HG02885 (cell line): ENCODE data around the gene ATOH8.

Source experiments
- ATAC-seq: cut with Tn5 transposase; IDR thresholded peaks from one replicate; pipeline ENCODE4 v1.9.1; 2021; ENCODE audit warnings: mild to moderate bottlenecking; ENCODE audit not compliant: unreplicated experiment, poor library complexity

Gene ATOH8

DNA sequence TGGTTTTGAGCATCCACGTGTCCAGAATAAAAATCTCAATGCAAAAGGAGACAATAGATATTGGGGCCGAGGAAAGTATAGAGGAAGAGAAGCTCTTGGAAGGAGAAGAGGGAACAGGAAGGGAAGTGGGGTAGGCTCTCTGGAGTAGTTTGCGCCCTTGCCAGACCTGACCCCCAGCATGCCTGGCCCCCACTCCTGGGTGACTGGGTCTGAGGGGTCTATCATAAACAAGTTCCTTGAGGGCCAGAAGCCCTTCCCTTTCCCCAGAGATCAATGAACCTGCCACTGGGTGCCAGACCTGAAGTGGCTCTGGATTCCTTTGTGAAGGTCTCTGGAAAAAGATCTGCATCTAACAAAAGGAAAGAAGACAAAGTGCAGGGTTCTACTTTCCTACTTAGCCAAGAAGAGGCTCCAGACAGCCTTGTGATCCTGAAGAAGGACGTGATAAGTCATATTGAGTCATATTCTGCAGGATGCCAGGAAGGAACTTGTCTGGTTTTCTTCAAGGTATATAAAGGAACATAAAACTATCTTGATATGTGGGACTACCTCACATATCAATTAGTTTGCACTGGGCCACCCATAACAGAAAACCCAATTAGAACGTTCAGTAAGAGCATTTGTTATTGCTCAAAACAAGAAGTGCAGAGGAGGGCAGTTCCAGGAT is 18.7 kb upstream of the ATOH8 start:
- no peak for ATAC-seq

DNA sequence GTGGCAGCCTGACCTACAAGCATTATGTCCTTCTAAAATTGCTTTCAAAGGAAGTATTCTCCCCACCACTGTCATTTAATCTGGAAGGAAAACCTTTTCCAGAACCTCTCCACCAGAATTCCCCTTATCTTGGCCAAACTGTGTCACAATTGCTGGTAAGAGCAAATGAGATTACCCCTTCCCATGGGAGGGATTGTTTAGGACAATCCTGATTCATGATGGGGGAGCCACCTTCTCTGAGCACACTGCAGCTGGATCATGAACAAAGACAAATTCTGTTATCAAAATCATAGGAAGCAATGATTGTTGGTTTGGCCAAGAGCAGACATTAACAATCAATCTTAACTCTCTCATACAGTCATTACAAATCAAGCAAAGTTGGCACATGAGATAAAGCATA is 18.1 kb upstream of the ATOH8 start:
- ATAC-seq = no peak

DNA sequence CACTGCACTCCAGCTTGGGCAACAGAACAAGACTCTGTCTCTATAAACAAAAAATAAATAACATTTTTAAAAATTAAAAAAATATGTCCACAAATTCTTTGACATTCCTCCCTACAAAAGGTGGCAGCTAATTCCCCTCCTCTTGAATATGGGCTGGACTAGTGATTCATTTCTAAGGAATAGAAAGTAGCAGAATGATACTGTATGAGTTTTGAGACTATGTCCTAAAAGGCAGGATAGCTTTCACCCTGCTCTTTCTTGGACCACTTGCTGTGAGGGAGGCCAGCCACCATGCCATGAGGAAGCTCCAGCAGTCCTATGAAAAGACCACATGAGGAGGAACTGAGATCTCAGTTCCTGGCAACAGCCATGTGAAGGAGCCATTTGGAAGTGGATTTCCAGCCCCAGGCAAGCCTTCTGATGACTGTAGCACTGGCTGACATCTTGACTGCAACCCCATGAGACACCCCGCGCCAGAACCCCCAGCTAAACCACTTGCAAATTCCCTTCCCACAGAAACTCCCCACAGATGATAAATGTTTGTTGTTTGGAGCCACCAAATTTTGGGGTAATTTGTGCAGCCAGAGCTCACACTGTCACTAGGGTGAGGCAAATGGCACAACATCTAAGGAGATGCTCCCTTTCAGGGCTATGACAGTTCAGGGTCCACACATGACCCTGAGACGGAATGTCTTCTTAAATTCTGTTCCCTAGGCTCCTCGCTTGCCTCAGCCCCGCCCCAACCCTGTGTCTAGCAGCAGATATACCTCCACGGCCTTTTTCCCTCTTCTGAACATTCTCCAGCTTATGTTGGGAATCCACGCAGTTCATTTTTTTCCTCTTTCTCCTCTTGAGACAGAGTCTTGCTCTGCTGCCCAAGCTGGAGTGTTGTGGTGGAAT is 17.1 kb upstream of the ATOH8 start:
- ATAC-seq = no peak

GRCh38 chr2:85737481-85737880 is 16.3 kb upstream of the ATOH8 start:
- ATAC-seq = no peak

- ATAC-seq = no peak
Measured at GRCh38 chr2:85737961-85738360, 15.8 kb upstream of the ATOH8 start.

GRCh38 chr2:85740193-85740592 is 13.6 kb upstream of the ATOH8 start:
- no peak for ATAC-seq

DNA sequence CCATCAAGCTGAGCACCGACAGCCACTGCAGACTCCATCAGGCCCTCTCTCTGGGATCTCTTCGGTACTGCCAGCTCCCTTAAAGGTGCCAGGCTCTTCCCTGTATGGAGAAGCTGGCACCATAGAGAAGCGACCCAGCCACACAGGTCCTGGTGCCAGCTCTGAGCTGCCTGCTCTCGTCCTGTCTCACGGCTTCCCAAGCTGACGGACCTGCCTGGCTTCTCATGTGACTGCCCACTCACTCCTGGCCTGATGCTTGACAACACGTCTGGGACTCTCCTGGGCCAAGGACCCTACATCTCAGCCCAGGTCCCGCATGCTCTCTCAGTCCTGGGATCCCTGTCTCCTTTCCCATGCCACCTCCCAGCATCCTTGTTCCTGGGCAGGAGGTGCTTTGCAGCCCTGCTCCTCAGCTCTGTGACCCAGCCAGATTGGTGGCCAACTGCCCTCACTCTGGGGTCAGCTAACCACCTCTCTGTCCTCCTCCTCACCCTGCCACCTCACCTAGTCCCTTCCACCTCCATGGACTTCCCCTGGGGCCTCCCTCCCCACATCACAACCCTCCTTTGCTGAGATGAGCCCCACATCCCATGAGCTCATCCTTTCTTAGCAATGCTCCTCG is 12.5 kb upstream of the ATOH8 start:
- ATAC-seq = no peak

DNA sequence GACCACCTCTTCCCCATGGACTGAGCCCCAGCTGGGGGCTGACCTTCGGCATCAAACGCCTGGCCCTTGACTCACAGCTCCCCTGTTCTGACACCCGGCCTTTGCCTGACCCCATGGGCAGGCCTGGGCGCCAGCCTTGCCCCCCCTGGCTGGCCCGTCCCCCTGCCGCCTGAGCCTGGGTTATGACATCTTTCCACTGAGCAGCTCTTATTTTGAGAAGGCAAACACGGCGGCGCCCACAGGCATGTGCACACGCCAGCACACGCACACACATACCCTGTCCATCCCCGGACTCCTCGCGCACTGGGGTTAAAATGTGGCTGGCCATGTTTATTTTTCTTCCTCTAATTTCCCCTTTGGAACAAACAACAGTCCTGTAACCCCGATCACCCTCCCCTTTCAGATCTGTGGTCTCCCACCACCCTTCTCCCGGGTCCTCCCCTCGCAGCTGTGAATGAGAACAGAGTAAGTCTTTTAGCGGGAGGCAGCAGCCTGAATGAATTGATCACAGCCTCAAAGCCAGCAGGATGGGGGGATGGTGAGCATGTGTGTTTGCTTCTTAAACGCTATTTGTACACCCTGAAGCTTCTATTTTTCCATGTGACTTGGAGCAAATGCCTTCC is 11.8 kb upstream of the ATOH8 start:
- no peak for ATAC-seq

DNA sequence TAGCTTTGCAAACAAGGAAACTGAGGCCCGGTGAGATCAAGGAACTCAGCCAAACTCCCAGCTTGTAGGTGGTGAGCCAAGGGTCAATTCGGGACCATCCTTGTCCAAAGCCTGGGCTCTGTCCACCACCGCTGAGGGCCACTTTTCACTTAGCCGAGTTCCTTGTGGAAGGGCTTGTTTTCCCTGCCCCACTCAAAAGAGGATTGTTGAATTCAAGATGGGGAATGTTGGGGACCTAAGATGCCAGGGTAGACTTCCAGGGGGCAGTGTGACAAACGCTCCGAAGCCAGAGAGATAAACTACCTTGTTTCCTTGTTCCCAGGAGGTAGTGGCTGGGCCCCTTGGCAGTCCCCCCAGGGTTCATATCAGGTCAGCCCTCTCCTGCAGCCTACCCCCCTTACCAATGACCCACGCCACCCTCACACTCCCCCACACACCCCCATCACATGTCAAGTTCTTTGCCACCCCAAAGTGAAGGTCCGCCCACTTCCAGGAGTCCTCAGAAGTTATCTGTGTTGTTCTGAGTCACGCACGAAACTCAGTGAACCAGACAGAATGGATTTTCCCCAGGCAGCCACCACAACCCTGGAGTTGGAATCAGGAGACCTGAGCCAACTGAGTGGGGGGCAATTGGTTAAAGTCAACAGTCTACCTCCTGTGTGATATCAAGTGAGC is 10.3 kb upstream of the ATOH8 start:
- ATAC-seq = no peak

GRCh38 chr2:85744055-85744454 is 9.7 kb upstream of the ATOH8 start:
- ATAC-seq = no peak

- no peak for ATAC-seq
Measured at GRCh38 chr2:85744741-85745601, 8.8 kb upstream of the ATOH8 start.

DNA sequence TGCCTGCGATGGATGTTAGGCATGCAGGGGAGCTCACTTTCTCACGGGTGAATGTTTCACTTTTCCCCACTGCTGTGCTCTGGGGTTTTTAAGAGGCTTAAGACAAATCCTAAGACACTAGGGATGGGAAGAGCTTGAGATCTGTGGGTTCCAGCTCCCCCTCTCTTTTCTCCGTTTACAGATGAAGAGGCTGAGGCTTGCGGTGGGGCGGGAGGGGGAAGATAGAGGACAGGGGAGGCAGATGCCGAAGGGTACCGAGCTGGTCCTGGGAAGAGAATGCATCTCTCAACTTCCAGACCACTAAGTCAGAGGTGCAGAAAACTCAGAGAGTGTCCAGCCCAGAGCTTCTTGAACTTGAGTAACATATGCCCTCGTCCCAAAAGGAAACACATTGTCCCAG is 8.2 kb upstream of the ATOH8 start:
- no peak for ATAC-seq

DNA sequence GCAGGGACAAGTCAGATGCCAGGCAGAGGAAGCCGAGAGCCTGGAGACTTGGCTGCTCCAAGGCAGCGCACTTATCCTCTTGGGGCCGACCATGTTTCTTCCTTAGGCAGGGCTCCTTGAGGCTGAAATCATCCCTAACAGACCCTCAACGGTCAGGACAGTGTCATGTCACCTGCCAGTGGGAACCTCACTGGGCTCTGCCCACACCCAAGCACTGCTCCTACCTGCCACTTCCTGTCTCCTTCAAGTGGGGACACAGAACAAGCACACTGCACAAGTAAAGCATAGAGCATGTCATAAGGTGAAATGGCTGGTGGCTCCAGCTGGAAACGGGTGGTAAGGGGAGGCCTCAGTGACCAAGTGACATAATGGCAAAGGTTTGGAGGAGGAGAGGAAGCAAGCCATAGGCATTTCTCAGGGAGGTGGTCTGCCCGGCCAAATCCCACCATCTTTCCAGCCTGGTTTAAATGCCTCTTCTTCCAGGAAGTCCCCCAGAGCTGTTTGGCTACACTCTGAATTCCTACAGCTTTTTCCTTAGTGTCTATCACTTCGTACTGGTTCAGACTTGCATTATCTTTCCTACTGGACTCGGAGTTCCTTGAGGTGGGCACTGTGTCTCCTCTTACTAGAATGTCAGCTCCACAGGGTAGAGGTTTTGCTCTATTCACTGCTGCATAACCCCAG is 7.3 kb upstream of the ATOH8 start:
- ATAC-seq = no peak

GRCh38 chr2:85747441-85747840 is 6.3 kb upstream of the ATOH8 start:
- no peak for ATAC-seq

GRCh38 chr2:85748039-85748734 is 5.6 kb upstream of the ATOH8 start:
- ATAC-seq = peak; percentile 79

DNA sequence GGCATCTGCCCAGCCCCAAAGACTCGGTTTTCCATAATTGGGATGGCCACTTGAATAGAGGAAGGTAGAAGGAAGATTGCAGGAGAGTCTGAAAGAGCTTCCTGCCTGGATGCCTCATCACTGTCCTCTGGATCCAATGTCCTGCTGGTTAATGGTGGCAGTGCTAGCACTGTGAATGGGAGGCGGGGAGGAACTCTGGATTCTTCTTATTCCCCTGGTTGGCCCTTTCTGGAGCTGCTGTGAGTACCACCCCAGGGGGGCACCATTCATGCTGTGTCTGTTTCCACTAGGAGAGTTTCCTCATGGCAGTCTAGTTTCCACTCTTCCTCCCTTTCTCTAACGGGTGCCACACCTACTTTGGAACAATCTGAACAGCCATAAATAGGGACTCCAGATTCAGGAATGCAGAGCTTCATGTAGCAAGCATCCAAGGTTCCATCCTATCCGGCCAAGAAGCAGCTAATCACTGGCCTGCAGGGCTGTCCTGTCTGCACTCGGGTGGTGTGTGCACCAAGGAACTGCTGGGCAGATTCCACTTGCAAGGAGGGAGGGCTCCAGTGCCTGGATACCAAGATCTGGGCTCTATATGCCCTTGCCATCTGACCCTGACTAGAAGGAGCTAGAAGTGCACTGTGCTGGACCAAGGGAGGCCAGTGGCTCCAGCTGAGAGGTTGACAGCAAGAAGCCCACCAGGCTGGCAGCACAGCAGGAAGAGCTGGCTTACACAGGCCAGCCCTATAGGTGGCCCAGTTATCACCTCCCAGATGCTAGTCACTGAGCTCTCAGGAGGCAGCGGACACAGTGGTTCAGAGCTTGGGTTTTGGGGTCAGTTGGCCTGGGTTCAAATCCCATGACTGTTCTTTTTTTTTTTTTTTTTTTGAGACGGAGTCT is 4.6 kb upstream of the ATOH8 start:
- no peak for ATAC-seq
